Transverse colon (tissue), 3 donors: ENCODE measurements around the gene GSG1L.

ENCODE experiments used
- CTCF ChIP-seq, 5 experiments: fragments of 200-600 bp in 3 of 5; fragments of 450-650 bp in 2 of 5; sonication (generic) in 3 of 5; IDR thresholded peaks; 1 replicate in 2 of 5; 2 replicates in 3 of 5; pipeline ENCODE4 v1.5.1; 2016 to 2017; ENCODE audit warnings: antibody characterized with exemption in 5 of 5, inconsistent platforms in 3 of 5, mild to moderate bottlenecking in 2 of 5, moderate library complexity in 1 of 5
- POLR2A ChIP-seq: fragments of 450-650 bp; IDR thresholded peaks from one replicate; pipeline ENCODE4 v1.6.1; 2016; ENCODE audit warnings: antibody characterized with exemption, mild to moderate bottlenecking, moderate library complexity

GRCh38 chr16:27748868-27749546 is 314.5 kb downstream of the GSG1L start:
- TF ChIP-seq CTCF (IDR thresholded peaks at IDR 0.05) (peak in 4 of 5 experiments; percentile 37 to 73 (median 51)), POLR2A (no peak)
